Activated T-helper 1 cell treated with anti-CD3 and anti-CD28 coated beads, Interleukin-2, amount 50 U/mL, for 16 hours (primary cell): Measurements from ENCODE around the gene EID1.
"Not testable (repeated sequence)": the region's sequence is repeated elsewhere in the genome, so short reads cannot be mapped to it uniquely, and the experiment has no call there.

ENCODE experiments used
- DNase-seq, 2 donors: peaks; one replicate each; pipeline ENCODE4 v3.0.0-alpha.2; 2020; ENCODE audit warnings: low read depth in 1 of 2, low spot score in 1 of 2

The EID1 gene

DNA sequence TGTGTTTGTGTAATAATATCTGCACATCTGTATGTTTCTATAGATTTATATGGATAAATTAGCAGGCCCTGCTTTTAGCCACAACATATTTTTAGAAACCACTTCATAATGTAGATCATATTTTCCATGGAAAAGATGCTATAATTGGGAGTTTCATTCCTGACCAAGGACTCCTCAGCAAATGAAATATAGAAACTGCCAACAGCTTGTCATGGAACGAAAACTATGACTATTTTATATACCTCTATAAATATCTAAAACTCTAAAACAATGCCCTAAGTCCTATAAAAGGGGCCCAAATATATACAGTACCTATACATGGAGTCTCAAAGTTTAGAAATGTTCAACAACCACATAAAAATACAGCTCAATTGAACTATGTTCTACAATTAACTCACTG is 27.9 kb downstream of the EID1 start:
- no peak for DNase-seq

DNA sequence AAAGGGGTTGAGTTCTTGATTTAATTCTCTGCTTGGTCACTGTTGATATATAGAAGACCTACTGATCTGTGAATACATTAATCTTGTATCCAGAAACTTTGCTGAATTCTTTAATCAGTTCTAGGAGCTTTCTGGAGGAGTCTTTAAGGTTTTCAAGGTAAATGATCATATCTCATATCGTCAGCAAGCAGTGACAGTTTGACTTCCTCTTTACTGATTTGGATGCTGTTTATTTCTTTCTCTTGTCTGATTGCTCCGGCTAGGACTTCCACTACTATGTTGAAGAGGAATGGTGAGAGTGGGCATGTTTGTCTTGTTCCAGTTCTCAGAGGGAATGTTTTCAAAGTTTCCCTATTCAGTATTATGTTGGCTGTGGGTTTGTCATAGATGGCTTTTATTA is 31.4 kb downstream of the EID1 start:
- DNase-seq, result not testable (repeated sequence)

DNA sequence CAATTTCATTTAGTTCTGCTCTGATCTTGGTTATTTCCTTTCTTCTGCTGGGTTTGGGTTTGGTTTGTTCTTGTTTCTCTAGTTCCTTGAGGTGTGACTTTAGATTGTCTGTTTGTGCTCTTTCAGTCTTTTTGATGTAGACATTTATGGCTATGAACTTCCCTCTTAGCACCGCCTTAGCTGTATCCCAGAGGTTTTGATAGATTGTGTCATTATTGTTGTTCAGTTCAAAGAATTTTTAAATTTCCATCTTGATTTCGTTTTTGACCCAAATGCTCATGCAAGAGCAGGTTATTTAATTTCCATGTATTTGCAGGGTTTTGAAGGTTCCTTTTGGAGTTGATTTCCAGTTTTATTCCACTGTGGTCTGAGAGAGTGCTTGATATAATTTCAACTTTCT is 32.6 kb downstream of the EID1 start:
- DNase-seq, result not testable (repeated sequence)

DNA sequence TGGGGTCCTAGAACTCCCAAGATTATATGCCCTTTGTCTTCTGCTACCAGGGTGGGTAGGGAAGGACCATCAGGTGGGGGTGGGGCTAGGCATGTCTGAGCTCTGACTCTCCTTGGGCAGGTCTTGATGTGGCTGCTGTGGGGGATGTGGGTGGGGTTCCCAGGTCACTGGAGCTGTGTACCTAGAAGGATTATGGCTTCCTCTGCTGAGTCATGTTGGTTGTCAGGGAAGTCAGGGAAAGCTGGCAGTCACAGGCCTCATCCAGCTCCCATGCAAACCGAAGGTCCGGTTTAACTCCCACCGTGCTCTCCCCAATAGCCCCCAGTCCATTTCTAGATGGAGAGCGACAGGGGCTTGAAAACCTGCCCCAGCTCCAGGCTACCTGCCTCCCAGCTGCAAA is 35.2 kb downstream of the EID1 start:
- DNase-seq, result no peak

DNA sequence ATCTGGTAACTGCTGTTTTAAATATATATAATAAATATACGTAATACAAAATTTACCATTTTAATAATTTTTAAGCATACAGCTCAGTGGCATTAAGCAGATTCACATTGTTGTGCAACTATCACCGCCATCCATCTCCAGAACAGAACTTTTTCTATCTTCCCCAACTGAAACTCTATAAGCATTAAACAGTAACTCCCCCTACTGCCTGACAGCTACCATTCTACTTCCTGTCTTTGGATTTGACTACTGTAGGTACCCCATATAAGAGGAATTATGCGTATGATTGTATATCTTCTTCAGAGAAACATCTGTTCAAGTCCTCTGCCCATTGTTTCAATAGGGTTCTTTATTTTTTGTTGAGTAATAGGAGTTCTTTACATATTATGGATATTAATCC is 36.8 kb downstream of the EID1 start:
- no peak for DNase-seq

DNA sequence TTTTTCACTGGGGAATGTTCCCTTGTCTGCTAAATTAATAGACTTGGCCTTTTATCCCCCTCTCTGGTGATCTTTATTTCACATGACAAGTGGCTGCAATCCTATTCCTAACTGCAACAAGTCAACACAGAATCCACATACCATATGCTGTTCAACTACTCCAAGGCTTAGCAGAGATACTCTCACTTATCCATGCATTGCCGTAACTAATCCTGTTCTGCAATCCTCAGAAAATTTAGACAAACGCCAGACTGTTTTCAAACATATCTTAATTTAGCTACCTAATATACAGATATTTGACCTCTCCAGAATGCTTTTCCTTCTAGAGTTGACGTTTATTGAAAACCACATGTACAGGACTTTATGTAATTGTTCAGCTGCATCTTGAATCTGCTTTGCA is 37.9 kb downstream of the EID1 start:
- DNase-seq, result no peak

DNA sequence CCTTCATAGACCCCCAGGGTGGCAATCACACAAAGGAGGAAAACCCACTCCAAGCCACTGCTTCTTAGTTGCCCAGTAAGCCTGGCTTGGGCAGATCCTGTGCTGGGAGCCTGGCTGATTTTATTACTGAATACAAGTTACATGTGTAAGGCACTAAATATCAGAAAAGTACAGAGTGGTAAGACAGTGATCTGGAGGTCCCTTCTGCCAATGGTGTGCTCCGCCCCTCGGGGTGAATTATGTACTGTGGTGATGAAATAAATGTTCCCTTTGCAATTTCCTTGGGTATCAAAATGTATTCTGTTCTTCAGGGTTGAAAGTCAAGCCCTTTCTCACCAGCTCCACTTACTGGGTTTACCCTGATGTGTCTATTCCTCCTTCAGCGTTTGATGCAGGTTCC is 38.8 kb downstream of the EID1 start:
- no peak for DNase-seq

DNA sequence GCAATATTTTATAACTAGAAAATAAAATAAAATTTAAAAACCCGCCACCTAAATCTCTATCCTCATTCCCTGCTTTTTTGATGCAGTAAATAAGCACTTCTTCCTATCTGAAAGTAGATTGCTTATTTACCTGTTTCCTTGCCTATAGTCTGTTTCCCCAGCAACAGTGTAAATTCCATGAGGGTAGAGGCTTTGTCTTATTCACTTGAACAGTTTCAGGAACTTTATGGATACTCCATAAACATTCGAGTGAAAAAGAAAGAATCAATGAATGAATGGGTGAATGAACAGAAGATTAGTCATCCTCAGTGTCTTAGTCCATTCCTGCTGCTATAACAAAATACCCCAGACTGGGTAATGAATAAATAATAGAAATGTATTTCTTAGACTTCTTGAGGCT is 44.1 kb downstream of the EID1 start:
- DNase-seq, result no peak

DNA sequence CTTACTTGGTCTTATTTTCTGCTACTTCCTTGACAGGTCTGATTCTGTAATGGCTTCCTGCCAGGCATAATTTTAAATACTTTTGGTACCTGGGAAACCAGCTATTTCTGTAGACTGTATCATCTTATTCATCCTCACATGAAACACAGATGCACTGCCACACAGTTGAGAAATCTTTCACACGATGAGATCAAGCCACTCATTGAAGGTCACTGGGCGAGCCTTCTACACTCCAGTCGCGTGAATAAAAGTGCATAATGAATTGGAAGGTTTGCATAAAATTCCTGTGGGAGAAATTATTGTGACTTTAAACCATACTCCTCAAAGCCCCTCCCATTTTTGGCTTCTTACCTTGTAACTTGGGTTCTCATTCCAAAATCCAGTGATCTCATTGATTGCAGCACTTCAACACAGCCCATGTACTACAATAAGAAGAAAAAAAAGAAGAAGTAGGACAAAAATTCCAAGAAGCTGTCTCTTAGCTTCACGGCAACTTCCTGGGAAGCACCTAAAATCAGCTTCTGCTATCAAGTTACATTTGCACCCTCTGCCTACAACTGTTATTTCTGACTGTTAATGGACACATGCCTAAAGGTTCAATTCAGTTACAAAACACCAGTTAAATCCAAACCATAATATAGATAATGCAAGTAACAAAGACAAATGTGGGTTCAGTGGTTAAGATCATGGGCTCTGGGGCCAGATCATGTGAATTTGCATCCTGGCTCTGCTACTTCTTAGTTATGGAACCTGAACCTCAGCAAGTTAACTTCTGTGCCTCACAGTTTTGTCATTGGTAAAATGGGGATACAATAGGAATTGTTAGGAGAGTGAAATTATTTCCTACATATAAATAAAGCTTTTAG is 46.8 kb downstream of the EID1 start:
- no peak for DNase-seq

DNA sequence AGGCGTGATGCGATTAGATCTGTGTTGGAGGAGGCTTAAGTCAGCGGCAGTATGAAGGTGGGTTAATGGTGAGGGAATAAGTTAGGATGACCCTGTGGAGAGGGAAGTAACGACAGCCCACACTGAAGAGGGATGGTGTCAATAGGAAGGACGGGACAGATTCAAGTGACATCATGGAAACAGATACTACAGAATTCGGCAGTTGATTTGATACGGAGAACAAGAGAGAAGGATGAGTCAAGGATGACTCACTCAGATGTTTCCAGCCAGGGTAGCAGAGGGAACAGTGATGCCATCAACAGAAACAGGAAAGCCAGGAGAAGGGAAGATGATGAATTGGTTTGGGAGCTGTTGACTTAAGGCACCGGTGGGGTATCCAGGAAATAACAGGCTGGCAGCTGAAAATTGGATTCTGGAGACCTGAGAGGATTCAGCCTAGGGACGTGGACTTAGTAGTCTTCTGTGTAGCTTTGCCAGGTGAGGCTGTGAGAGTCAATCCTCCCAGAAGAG is 47.8 kb downstream of the EID1 start:
- DNase-seq, result no peak

DNA sequence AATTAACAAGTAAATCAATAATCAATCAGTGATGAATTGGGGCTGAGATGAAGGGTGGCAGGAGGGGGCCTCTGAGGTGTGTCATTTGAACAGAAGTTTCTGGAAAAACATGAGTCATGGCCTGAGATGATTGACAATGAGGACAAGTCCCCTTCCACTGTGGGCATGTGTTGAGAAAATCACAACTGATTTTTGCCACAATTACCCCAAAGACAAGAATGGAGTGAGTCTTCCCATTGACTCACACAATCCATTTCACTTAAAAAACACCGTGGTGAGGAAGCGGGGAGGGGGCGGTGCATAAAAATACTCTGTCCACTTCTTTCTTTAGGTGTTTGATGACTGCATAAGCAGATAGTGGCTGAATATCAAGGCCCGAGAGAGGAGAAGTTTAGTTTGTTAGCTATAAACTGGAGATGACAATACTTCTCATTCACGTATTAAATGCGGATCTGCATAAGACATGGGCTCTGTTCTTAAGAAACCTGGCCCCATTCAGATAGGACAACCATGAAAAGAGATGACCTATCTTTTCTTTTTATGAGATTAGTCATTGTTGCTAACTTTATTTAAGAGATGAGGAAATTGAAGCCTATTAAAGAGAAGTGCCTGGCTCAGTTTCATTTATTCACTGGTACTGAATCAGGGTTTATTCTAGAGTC is 51.1 kb downstream of the EID1 start:
- no peak for DNase-seq

DNA sequence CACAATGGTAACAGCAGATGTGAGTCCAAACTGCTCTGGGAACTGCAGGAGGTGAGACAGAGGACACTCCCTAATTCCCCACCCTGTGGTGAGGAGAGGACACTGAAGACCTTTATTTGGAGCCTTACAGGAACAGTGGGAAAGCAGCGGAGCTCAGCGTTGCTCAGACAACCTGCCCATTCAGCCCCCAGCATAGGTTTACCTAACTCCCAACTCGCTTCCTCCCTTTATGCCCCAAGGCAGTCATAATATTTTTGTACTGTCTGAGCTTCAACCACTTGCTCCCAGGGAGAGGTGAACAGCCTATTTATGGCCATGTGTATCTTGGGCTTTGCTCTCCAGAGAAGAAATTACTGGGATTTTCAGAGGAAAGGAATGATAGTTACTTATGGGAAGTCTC is 51.7 kb downstream of the EID1 start:
- DNase-seq, result no peak
